Ramos (cell line): ENCODE results near the gene S1PR5.
"Not testable (repeated sequence)": the region's sequence is repeated elsewhere in the genome, so short reads cannot be mapped to it uniquely, and the experiment has no call there.

Source experiments
- in situ Hi-C: fragments of 300-500 bp; cut with MboI; formaldehyde crosslinking; loops from one replicate; pipeline ENCODE4 v1.14.3; 2022; ENCODE audit warnings: low sequenced_read_pairs; ENCODE audit not compliant: unreplicated experiment

The S1PR5 gene

DNA sequence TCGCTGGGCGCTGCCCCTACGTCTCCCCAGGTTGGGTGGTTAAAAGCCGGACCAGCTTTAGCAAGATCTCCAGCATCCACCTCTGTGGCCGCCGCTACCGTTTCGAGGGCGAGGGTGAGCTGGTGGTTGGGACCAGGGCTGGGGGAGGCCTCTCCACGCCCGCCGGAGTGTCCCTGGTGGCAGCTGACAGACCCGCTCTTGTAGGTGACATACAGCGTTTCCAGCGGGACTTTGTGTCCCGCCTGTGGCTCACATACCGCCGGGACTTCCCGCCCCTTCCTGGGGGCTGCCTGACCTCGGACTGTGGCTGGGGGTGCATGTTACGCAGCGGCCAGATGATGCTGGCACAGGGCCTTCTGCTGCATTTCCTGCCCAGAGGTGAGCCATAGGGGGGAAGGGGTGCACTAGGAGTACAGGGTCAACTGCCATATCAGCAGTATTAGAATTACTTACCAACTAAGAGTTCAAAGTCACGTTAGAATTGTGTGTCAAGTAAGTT, 27.6 kb upstream of the S1PR5 start:
- in situ Hi-C loops, result no loop called here

DNA sequence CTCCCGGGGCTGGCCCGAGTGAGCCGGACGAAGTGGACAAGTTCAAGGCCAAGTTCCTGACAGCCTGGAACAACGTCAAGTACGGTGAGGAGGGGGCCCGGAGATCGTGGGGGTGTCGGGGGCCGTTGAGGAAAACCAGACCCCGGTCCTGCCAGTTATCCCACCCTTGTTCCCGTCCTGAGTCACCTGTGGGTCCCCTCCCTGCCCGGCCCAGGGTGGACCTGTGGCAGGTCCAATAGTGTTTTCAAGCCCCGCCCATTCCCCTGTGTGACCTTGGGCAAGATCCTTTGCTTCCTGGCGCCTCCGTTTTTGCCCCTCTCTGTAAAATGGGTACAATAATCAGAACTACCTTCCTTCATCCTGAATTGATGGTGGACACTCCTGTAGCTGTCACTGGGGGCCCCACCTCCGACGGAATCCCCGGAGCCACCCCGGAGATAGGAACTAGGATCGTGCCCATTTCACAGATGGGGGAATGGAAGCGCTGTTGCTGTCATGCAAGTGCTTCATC, 27.1 kb upstream of the S1PR5 start:
- in situ Hi-C loops, result no loop called here

- in situ Hi-C loops, result no loop called here
These were observed 26.4 kb upstream of the S1PR5 start, which contains the start of gene ATG4D for GRCh38 chr19:10543420-10544241. ATG4D (plus strand) TSS chr19:10543904; CDS start chr19:10544091, 187 bp downstream.

DNA sequence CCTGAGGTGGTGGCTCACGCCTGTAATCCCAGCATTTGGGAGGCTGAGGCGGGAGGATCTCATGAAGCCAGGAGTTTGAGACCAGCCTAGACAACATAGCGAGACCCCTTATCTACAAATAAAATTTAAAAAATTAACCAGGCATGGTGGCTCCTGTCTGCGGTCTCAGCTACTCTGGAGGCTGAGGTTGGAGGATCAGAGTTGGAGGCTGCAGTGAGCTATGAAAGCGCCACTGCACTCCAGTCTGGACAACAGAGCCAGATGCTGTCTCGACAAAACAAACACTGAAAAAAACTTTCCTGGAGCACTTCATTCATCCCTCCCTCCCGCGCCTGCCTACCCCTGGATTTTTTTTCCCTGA, 25.8 kb upstream of the S1PR5 start:
- in situ Hi-C loops, result no loop called here

DNA sequence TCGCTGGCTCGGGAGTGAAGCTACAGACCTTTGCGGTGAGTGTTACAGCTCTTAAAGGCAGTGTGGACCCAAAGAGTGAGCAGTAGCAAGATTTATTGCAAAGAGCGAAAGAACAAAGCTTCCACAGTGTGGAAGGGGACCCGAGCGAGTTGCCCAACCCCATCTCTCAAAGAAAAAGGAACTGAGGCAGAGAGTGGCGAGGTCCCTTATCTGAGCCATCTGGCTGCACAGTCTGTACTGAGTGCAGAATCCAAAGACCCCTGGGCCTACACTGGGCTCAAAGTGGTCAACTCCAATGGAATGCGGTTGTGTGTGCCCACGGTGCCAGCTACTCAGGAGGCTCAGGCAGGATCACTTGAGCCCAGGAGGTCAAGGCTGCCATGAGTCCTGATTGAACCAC, 21.8 kb upstream of the S1PR5 start:
- in situ Hi-C loops, result not testable (repeated sequence)

DNA sequence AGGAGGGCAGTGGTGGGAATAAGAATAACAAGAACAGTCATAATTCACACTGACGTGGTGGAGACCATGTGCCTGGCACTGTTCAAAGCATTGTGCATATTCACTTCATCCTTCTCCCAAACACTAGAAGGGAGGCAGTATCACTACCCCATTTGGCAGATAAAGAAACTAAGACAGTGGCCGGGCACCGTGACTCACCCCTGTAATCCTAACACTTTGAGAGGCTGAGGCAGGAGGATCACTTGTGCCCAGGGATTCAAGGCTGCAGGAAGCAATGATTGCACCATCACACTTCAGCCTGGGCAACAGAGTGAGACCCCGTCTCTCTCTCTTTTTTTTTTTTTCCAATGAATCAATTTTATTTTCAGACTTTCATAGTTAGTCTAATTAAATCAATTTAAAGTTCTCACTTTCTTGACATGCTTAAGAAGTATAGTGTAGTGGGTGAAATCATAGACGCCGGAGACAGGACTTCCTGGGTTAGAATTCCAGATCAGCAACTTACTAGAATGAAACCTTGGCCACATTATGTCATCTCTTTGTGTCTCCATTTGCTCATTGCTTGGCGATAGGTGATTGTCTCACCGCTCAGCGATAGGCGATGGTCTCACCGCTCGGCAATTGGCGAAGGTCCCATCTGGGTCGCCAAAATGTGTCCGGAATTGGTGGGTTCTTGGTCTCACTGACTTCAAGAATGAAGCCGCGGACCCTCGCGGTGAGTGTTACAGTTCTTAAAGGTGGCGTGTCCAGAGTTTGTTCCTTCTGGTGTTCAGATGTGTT, 21.1 kb upstream of the S1PR5 start:
- in situ Hi-C loops, result no loop called here

GRCh38 chr19:10537668-10538067, 20.4 kb upstream of the S1PR5 start:
- in situ Hi-C loops, result no loop called here

- in situ Hi-C loops, result no loop called here
These were observed 18.4 kb upstream of the S1PR5 start for GRCh38 chr19:10535613-10536012.

DNA sequence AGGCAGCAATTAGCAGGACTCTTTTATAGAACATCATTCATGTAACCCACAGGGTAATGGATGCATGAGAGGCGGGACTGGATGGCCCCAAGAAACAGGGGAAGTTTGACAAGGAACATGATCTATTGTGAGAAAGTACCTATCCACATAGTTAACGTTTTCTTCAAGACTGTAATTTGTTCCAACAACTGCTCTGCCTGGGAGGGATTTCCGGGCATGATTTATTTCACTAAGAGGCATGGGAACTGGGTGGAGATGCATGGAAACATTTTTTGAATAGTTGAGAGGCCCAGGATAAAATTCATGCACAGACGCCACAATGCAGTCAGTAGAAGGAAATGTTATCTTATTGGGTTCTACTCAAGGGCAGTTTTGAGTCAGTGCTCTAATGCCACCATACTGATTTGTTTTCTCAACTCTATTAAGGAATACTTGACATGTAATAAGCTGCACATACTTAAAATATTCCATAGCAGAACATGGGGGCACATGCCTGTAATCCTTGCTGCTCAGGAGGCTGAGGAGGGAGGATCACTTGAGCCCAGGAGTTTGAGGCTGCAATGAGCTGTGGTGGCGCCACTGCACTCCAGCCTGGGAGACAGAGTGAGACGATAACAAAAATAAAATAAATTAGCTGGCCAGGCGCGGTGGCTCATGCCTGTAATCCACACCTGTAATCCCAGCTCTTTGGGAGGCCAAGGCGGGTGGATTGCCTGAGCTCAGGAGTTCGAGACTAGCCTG, 16.6 kb upstream of the S1PR5 start:
- in situ Hi-C loops, result no loop called here

GRCh38 chr19:10532457-10532856, 15.2 kb upstream of the S1PR5 start:
- in situ Hi-C loops, result no loop called here

DNA sequence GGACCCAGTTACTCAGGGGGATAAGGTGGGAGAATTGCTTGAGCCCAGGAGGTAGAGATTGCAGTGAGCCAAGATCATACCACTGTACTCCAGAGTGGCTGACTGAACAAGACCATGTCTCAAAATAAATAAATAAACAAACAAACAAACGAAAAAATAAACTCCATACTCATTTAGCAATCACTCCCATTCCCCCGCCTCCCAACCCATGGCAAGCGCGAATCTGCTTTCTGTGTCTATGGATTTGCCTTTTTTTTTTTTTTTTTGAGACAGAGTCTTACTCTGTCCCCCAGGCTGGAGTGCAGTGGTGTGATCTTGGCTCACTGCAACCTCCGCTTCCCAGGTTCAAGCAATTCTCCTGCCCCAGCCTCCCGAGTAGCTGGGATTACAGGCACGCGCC, 9.6 kb upstream of the S1PR5 start:
- in situ Hi-C loops, result not testable (repeated sequence)

DNA sequence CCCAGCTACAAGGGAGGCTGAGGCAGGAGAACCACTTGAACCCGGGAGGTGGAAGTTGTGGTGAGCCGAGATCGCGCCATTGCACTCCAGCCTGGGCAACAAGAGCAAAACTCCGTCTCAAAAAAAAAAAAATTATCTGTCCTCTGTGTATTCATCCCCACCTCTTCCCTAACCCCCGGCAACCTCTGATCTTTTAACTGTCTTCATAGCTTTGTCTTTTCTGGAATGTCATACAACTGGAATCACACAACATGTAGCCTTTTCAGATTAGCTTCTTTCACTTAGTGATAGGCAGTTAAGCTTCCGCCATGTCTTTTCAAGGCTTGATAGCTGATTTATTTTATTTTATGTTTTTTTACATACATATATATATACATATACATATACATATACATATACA, 8.4 kb upstream of the S1PR5 start:
- in situ Hi-C loops, result no loop called here

- in situ Hi-C loops, result no loop called here
These were observed 5.9 kb upstream of the S1PR5 start for GRCh38 chr19:10523135-10523636.

DNA sequence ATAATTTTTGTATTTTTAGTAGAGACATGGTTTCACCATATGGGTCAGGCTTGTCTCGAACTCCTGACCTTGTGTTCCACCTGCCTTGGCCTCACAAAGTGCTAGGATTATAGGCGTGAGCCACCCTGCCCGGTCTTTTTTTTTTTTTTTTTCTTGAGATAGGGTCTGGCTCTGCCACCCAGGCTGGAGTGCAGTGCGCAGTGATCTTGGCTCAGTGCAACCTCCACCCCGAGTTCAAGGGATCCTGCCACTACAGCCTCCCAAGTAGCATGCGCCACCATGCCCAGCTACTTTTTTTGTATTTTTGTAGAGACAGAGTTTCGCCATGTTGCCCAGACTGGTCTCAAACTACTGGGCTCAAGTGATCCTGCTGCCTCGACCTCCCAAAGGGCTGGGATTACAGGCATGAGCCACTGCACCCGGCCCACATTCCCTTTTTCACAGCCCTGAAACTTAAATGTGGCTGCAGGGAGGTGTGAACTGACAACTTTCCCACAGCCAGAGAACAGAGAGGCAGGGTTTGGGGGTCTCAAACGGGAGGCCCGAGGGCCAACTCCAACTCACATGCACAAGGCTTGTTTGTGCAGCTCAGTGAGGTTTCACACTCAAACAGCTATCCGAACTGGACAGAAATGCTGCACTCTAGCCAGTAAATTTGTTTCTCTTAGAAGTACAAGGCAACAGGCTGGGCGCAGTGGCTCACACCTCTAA, 4.4 kb upstream of the S1PR5 start:
- in situ Hi-C loops, result no loop called here

- in situ Hi-C loops, result no loop called here
These were observed 3.5 kb upstream of the S1PR5 start for GRCh38 chr19:10520652-10521318.

GRCh38 chr19:10519421-10519820, 2.2 kb upstream of the S1PR5 start:
- in situ Hi-C loops, result no loop called here

- in situ Hi-C loops, result no loop called here
These were observed 1.5 kb upstream of the S1PR5 start for GRCh38 chr19:10518444-10519361.

DNA sequence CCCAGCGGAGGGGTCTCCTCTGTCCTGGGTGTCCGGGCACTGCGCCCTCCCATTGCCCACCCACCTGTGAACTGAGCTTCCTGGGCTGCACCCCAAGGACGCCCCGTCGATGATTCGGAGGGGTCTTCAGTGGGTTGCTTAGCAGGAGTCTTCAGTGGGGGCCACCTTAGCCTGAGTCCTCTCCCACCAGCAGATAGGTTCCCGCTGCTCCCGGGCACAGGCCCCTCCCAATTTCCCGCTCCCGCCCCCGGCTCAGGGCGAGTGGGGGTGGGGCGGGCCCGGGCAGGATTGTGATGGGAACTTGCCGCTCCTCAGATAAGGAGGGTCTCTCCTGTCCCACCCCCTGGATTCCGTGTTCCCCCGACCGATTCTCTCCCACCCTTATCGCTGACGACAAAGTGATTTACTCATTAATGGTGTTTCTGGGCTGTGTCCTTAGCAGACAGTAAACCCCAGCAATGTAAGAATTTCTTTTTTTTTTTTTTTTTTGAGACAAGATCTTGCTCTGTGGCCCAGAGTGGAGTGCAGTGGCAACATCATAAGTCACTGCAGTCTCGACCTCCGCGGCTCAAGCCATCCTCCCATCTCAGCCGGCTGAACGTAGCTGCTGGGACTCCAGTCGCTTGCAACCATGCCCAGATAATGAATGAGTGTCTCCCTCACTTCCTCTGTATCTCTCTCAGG, 655 bp upstream of the S1PR5 start:
- in situ Hi-C loops, result no loop called here
